HG03039 (cell line): ENCODE results near the gene CARMIL1.

Source experiments
- ATAC-seq: cut with Tn5 transposase; IDR thresholded peaks from one replicate; pipeline ENCODE4 v1.9.1; 2021; ENCODE audit warnings: mild to moderate bottlenecking, moderate library complexity; ENCODE audit not compliant: unreplicated experiment

The CARMIL1 gene

GRCh38 chr6:25637960-25638434 is 358.8 kb downstream of the CARMIL1 start:
- no peak for ATAC-seq

- no peak for ATAC-seq
Observed at GRCh38 chr6:25639653-25640052, 360.5 kb downstream of the CARMIL1 start.

- no peak for ATAC-seq
Observed at GRCh38 chr6:25640446-25640845, 361.3 kb downstream of the CARMIL1 start.

- no peak for ATAC-seq
Observed at GRCh38 chr6:25640891-25641290, 361.7 kb downstream of the CARMIL1 start.

GRCh38 chr6:25641377-25641776 is 362.2 kb downstream of the CARMIL1 start:
- no peak for ATAC-seq

GRCh38 chr6:25641940-25642666 is 362.9 kb downstream of the CARMIL1 start:
- ATAC-seq: no peak

- no peak for ATAC-seq
Observed at GRCh38 chr6:25642667-25643328, 363.6 kb downstream of the CARMIL1 start.

- no peak for ATAC-seq
Observed at GRCh38 chr6:25645916-25646315, 366.7 kb downstream of the CARMIL1 start.

- ATAC-seq: no peak
Observed at GRCh38 chr6:25649611-25650010, 370.4 kb downstream of the CARMIL1 start.

GRCh38 chr6:25652007-25652515 is 372.9 kb downstream of the CARMIL1 start, which contains the start of gene SCGN:
TSS of gene SCGN (plus strand) at chr6:25652215. CDS start at chr6:25652404, 189 bp downstream.
- ATAC-seq: no peak

GRCh38 chr6:25655723-25656122 is 376.5 kb downstream of the CARMIL1 start:
- no peak for ATAC-seq

GRCh38 chr6:25659633-25660368 is 380.6 kb downstream of the CARMIL1 start:
- ATAC-seq: no peak

- ATAC-seq: no peak
Observed at GRCh38 chr6:25660512-25660911, 381.3 kb downstream of the CARMIL1 start.

GRCh38 chr6:25661129-25661779 is 382.1 kb downstream of the CARMIL1 start:
- no peak for ATAC-seq

GRCh38 chr6:25665455-25665854 is 386.3 kb downstream of the CARMIL1 start:
- ATAC-seq: no peak

- no peak for ATAC-seq
Observed at GRCh38 chr6:25669413-25669812, 390.2 kb downstream of the CARMIL1 start.
